Panc1 (cell line): ENCODE data around the gene OVOL3. TPM values are rescaled to one million over a fixed set of nuclear protein-coding genes. Genes with fewer than 3 reads are reported as not detected.

Source experiments
- ATAC-seq: fragments of 200-7000 bp; cut with Tn5 transposase; 2 replicates; pipeline ENCODE4 v1.9.1; 2020; ENCODE audit warnings: mild to moderate bottlenecking, moderate library complexity
- BruUV-seq: library from RNA; stranded (reverse); fragments of 400-500 nt; replicated peaks from 2 replicates; lab custom pipeline; 2021; lab: Mats Ljungman, UMichigan
- CTCF ChIA-PET: fragments of 300-600 bp; sonication (Branson Sonifier 250); formaldehyde crosslinking; loops from one replicate; lab custom pipeline; 2022; ENCODE audit warnings: antibody characterized with exemption; lab: Charles Lee
- POLR2A ChIA-PET: fragments of 300-600 bp; sonication (Branson Sonifier 250); formaldehyde crosslinking; loops from one replicate; lab custom pipeline; 2022; ENCODE audit warnings: antibody characterized with exemption; lab: Charles Lee
- DNase-seq: peaks from one replicate; pipeline ENCODE4 v3.0.0-alpha.2; 2010; ENCODE audit warnings: low read depth, low spot score
- H3K27ac ChIP-seq: 2 replicates; pipeline ENCODE4 v1.5.1; 2011; ENCODE audit warnings: mild to moderate bottlenecking, low read length, inconsistent platforms
- H3K27me3 ChIP-seq: fragments of 200-500 bp; sonication (Bioruptor generic); 2 replicates; pipeline ENCODE4 v1.6.0; 2014; ENCODE audit warnings: low read length, inconsistent platforms; ENCODE audit not compliant: control insufficient read depth, insufficient read depth
- H3K36me3 ChIP-seq: fragments of 200-500 bp; sonication (Bioruptor generic); 2 replicates; pipeline ENCODE4 v1.5.1; 2014; ENCODE audit warnings: inconsistent platforms, mild to moderate bottlenecking, low read length, moderate library complexity; ENCODE audit not compliant: control insufficient read depth, insufficient read depth
- H3K4me1 ChIP-seq: 2 replicates; pipeline ENCODE4 v1.5.1; 2011; ENCODE audit warnings: inconsistent platforms, mild to moderate bottlenecking, low read length, moderate library complexity; ENCODE audit not compliant: control insufficient read depth, insufficient read depth
- H3K4me3 ChIP-seq, 2 experiments: 2 replicates each; pipeline ENCODE4 v1.5.1; 2011 to 2012; ENCODE audit warnings: low read depth in 2 of 2, low read length in 2 of 2, mild to moderate bottlenecking in 2 of 2, inconsistent platforms in 1 of 2, moderate library complexity in 1 of 2
- H3K9me3 ChIP-seq: fragments of 200-500 bp; sonication (Bioruptor generic); 2 replicates; pipeline ENCODE4 v1.5.1; 2014; ENCODE audit warnings: low read depth, mild to moderate bottlenecking, inconsistent platforms, low read length, moderate library complexity; ENCODE audit not compliant: control insufficient read depth, insufficient read depth
- POLR2AphosphoS5 ChIP-seq: IDR thresholded peaks from 2 replicates; pipeline ENCODE4 v1.6.1; 2012; ENCODE audit warnings: mild to moderate bottlenecking, low read depth, low read length, moderate library complexity
- REST ChIP-seq, 2 experiments: IDR thresholded peaks; 2 replicates each; pipeline ENCODE4 v1.6.1; 2011 to 2012; ENCODE audit warnings: low read depth in 2 of 2, control low read depth in 1 of 2, low read length in 1 of 2, mild to moderate bottlenecking in 1 of 2, moderate library complexity in 1 of 2; ENCODE audit not compliant: insufficient read depth in 1 of 2
- SIN3A ChIP-seq: IDR thresholded peaks from 2 replicates; pipeline ENCODE4 v1.6.1; 2012; ENCODE audit warnings: low read depth, mild to moderate bottlenecking, low read length, moderate library complexity, borderline replicate concordance; ENCODE audit not compliant: insufficient read depth
- TCF7L2 ChIP-seq: IDR thresholded peaks from 2 replicates; pipeline ENCODE4 v1.6.1; 2011; ENCODE audit warnings: mild to moderate bottlenecking, low read depth, low read length, inconsistent platforms
- in situ Hi-C: cut with HindIII; loops from 2 replicates; pipeline ENCODE4 v1.10.0; 2016; ENCODE audit warnings: low sequenced_read_pairs, low pct_unique_long_range_greater_than_20kb
- intact Hi-C: fragments of 100-400 bp; cut with micrococcal nuclease; formaldehyde crosslinking; loops from one replicate; pipeline ENCODE4 v1.10.0; 2022; ENCODE audit not compliant: unreplicated experiment
- total RNA-seq: library from RNA; stranded (reverse); gene quantifications from one replicate; pipeline ENCODE4 v1.2.1, GENCODE V29; 2021; ENCODE audit not compliant: unreplicated experiment
- TF ChIP-seq, protein P1 (sequence below): fragments of 450-650 bp; IDR thresholded peaks from 2 replicates; pipeline ENCODE4 v1.5.1; 2017; ENCODE audit warnings: mild to moderate bottlenecking

OVOL3 gene
- total RNA-seq, 1 experiment from 2014 or later: 0.44 TPM

GRCh38 chr19:36112678-36113077, 1.7 kb downstream of the OVOL3 start:
- no peak for TF ChIP-seq REST (IDR thresholded peaks at IDR 0.05; ENCODE audit: insufficient read depth in 1 of 2, low read depth in 2 of 2, low read length in 1 of 2)
- POLR2A ChIA-PET: no interaction called here
- in situ Hi-C loops: no loop called here

GRCh38 chr19:36113425-36113824, 2.5 kb downstream of the OVOL3 start:
- peaks cover 3% of the 10 kb centered on the region; the same call in 1 of the 2 replicates for H3K36me3 ChIP-seq
- H3K27me3 ChIP-seq: no peaks in the 10 kb centered on the region
- peaks cover 14% of the 10 kb centered on the region for H3K4me1 ChIP-seq
- ATAC-seq (no peak), DNase-seq (no peak)
- no peak for TF ChIP-seq POLR2AphosphoS5
- TF ChIP-seq SIN3A: no peak
- TF ChIP-seq, protein P1, sequence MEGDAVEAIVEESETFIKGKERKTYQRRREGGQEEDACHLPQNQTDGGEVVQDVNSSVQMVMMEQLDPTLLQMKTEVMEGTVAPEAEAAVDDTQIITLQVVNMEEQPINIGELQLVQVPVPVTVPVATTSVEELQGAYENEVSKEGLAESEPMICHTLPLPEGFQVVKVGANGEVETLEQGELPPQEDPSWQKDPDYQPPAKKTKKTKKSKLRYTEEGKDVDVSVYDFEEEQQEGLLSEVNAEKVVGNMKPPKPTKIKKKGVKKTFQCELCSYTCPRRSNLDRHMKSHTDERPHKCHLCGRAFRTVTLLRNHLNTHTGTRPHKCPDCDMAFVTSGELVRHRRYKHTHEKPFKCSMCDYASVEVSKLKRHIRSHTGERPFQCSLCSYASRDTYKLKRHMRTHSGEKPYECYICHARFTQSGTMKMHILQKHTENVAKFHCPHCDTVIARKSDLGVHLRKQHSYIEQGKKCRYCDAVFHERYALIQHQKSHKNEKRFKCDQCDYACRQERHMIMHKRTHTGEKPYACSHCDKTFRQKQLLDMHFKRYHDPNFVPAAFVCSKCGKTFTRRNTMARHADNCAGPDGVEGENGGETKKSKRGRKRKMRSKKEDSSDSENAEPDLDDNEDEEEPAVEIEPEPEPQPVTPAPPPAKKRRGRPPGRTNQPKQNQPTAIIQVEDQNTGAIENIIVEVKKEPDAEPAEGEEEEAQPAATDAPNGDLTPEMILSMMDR: no peak
- TF ChIP-seq TCF7L2: no peak
- TF ChIP-seq REST (IDR thresholded peaks at IDR 0.05; ENCODE audit: insufficient read depth in 1 of 2, low read depth in 2 of 2, low read length in 1 of 2): no peak
- CTCF ChIA-PET: no interaction called here
- POLR2A ChIA-PET: no interaction called here
- in situ Hi-C loops: no loop called here
- peak overlapping the region; percentile 92 for H3K27ac ChIP-seq
- intact Hi-C loops: no loop called here
- no peaks in the 10 kb centered on the region for H3K9me3 ChIP-seq
- BruUV-seq: no TSS peak
- peak overlapping the region; percentile 85 to 96 for H3K4me3 ChIP-seq

More at GRCh38 chr19:36112678-36113077, 1.7 kb downstream of the OVOL3 start:
- Histone ChIP-seq H3K4me3 (no peak overlapping the region), H3K9me3 (no peaks in the 10 kb centered on the region), H3K4me1 (peaks cover 14% of the 10 kb centered on the region), H3K27ac (no peak overlapping the region), H3K27me3 (no peaks in the 10 kb centered on the region), H3K36me3 (peaks cover 3% of the 10 kb centered on the region; the same call in 1 of the 2 replicates)
- DNase-seq (no peak), ATAC-seq (no peak)
- no TSS peak for BruUV-seq
- intact Hi-C loops: no loop called here
- CTCF ChIA-PET: no interaction called here
